C4-2B (cell line): Measurements from ENCODE around the gene CHST9.
"Not testable (repeated sequence)": the region's sequence is repeated elsewhere in the genome, so short reads cannot be mapped to it uniquely, and the experiment has no call there.

Experiments used
- ZFX ChIP-seq: fragments of 450-650 bp; IDR thresholded peaks from 2 replicates; pipeline ENCODE4 v1.6.1; 2017
- TF ChIP-seq, protein P1 (sequence below): fragments of 450-650 bp; conservative IDR thresholded peaks from 2 replicates; pipeline ENCODE4 v1.5.1; 2017; ENCODE audit warnings: mild to moderate bottlenecking

DNA sequence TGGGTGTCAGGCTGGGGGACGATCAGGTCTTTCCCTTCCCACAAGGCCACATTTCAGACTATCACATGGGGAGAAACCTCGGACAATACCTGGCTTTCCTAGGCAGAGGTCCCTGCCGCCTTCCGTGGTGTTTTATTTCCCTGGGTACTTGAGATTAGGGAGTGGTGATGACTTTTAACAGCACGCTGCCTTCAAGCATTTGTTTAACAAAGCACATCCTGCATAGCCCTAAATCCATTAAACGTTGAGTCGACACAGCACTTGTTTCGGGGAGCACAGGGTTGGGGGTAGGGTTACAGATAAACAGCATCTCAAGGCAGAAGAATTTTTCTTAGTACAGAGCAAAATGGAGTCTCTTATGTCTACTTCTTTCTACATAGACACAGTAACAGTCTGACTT, 257.3 kb downstream of the CHST9 start:
- TF ChIP-seq, protein P1, sequence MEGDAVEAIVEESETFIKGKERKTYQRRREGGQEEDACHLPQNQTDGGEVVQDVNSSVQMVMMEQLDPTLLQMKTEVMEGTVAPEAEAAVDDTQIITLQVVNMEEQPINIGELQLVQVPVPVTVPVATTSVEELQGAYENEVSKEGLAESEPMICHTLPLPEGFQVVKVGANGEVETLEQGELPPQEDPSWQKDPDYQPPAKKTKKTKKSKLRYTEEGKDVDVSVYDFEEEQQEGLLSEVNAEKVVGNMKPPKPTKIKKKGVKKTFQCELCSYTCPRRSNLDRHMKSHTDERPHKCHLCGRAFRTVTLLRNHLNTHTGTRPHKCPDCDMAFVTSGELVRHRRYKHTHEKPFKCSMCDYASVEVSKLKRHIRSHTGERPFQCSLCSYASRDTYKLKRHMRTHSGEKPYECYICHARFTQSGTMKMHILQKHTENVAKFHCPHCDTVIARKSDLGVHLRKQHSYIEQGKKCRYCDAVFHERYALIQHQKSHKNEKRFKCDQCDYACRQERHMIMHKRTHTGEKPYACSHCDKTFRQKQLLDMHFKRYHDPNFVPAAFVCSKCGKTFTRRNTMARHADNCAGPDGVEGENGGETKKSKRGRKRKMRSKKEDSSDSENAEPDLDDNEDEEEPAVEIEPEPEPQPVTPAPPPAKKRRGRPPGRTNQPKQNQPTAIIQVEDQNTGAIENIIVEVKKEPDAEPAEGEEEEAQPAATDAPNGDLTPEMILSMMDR, result not testable (repeated sequence)
- TF ChIP-seq ZFX, result not testable (repeated sequence)
